Stimulated activated CD4-positive, alpha-beta T cell treated with anti-CD3 and anti-CD28 coated beads, Interleukin-1b, Interleukin-23, amount 100 ng/mL, for 48 hours (primary cell): ENCODE results near the gene KRT71.
"Not testable (repeated sequence)": the region's sequence is repeated elsewhere in the genome, so short reads cannot be mapped to it uniquely, and the experiment has no call there.

Experiments
- DNase-seq: peaks from one replicate; pipeline ENCODE4 v3.0.0-alpha.2; 2020

The KRT71 gene

GRCh38 chr12:52519826-52520662 is 32.9 kb downstream of the KRT71 start, which contains the start of gene KRT5:
Gene KRT5 (minus strand): TSS chr12:52520394. CDS start chr12:52520296, 98 bp downstream.
- DNase-seq = no peak

GRCh38 chr12:52519387-52519703 is 33.6 kb downstream of the KRT71 start:
- DNase-seq = no peak

- no peak for DNase-seq
These were observed 34.2 kb downstream of the KRT71 start for GRCh38 chr12:52518574-52519386.

- DNase-seq = no peak
These were observed 35.1 kb downstream of the KRT71 start for GRCh38 chr12:52517888-52518287.

- DNase-seq = no peak
These were observed 35.7 kb downstream of the KRT71 start for GRCh38 chr12:52517005-52517835.

- DNase-seq = no peak
These were observed 36.8 kb downstream of the KRT71 start for GRCh38 chr12:52515927-52516831.

- DNase-seq = no peak
These were observed 37.7 kb downstream of the KRT71 start for GRCh38 chr12:52515319-52515646.

- DNase-seq = no peak
These were observed 38.2 kb downstream of the KRT71 start for GRCh38 chr12:52514471-52515318.

GRCh38 chr12:52513736-52514135 is 39.2 kb downstream of the KRT71 start:
- no peak for DNase-seq

- no peak for DNase-seq
These were observed 44.7 kb downstream of the KRT71 start for GRCh38 chr12:52508211-52508610.

- DNase-seq = no peak
These were observed 45.9 kb downstream of the KRT71 start for GRCh38 chr12:52506858-52507715.

GRCh38 chr12:52502877-52503276 is 50.1 kb downstream of the KRT71 start:
- DNase-seq = no peak

- no peak for DNase-seq
These were observed 51.5 kb downstream of the KRT71 start for GRCh38 chr12:52501490-52501889.

GRCh38 chr12:52500574-52500973 is 52.4 kb downstream of the KRT71 start:
- not testable (repeated sequence) for DNase-seq

GRCh38 chr12:52499806-52500560 is 53.0 kb downstream of the KRT71 start:
- DNase-seq = no peak

- no peak for DNase-seq
These were observed 54.0 kb downstream of the KRT71 start for GRCh38 chr12:52498946-52499345.

- DNase-seq = no peak
These were observed 55.0 kb downstream of the KRT71 start for GRCh38 chr12:52497975-52498374.

GRCh38 chr12:52496590-52497071 is 56.3 kb downstream of the KRT71 start:
- no peak for DNase-seq

- DNase-seq = no peak
These were observed 56.9 kb downstream of the KRT71 start for GRCh38 chr12:52496054-52496453.
